Measurements from ENCODE around the gene MAP2K2. TPM values are rescaled to one million over a fixed set of nuclear protein-coding genes. Genes with fewer than 3 reads are reported as not detected.

MAP2K2 gene
- polyA plus RNA-seq, 2 of the 4 experiments (the other 2 are of a cell fraction), result 41.7 to 115 TPM

DNA sequence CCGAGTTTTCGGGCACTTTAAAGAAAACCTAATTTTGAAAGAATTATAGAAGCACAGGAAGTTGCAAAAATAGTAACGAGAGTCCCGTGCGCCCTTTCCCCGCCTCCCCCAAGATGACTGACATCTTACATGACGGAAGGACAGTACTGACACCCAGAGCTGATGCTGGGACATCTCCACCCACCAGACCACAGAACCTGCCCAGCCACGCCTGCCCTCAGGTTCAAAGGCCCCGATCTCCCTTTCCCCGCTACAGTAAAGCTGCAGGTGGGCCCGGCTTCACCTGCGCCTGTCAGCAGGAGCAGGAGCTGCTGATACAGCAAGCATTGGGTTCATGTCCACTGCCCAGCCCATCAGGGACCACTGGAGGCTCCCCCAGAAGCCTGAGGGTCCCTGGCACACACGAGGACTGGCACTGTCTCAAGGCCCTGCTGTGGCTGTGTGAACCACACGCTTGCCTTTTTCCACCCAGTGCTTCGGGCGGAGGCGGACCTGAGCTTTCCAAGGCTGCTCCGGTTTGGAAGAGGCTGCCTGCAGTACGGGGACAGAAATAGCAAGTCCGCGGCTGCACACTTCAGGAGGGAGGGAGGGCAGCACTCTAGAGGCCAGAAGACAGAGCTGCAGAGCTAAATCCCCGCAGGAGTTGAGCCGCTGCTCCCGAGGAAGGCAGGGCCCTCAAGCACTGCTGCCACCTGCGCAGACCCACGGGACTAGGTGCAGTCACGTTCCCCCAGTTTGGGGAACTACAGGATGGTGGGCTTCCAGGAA, 8.7 kb downstream of the MAP2K2 start:
- 87% methylated on average over 13 of the region's 27 CpGs for WGBS (ENCODE audit: missing lambda C conversion rate)
- Histone ChIP-seq H3K27ac (no peak overlapping the region), H3K4me1 (no peaks in the 10 kb centered on the region), H3K4me2 (no peak overlapping the region), H3K4me3 (no peak overlapping the region), H3K9me3 (no peaks in the 10 kb centered on the region)
- TF ChIP-seq EHF (CRISPR knock-in tag; IDR thresholded peaks at IDR 0.05) (no peak), E2F6 (IDR thresholded peaks at IDR 0.05; ENCODE audit: borderline replicate concordance, low read depth) (no peak), RNF2 (IDR thresholded peaks at IDR 0.05; ENCODE audit: borderline replicate concordance, low read depth) (no peak), CEBPB (IDR thresholded peaks at IDR 0.05) (no peak), CBX2 (IDR thresholded peaks at IDR 0.05; ENCODE audit: borderline replicate concordance, low read depth) (no peak), KDM5A (IDR thresholded peaks at IDR 0.05) (no peak), FOSL2 (IDR thresholded peaks at IDR 0.05) (no peak), FOSL2 (CRISPR knock-in tag; IDR thresholded peaks at IDR 0.05) (no peak), EHMT2 (IDR thresholded peaks at IDR 0.05; ENCODE audit: low read depth) (no peak), MAZ (IDR thresholded peaks at IDR 0.05; ENCODE audit: borderline replicate concordance, low read depth, low read length) (no peak), ZC3H11A (IDR thresholded peaks at IDR 0.05) (no peak), RFX5 (IDR thresholded peaks at IDR 0.05) (no peak), PHF8 (IDR thresholded peaks at IDR 0.05; ENCODE audit: borderline replicate concordance, low read depth) (no peak), POLR2AphosphoS2 (conservative IDR thresholded peaks at IDR 0.05; ENCODE audit: low read length) (no peak), SREBF2 (IDR thresholded peaks at IDR 0.05) (no peak), REST (IDR thresholded peaks at IDR 0.05) (no peak)
- TF ChIP-seq, protein P1, sequence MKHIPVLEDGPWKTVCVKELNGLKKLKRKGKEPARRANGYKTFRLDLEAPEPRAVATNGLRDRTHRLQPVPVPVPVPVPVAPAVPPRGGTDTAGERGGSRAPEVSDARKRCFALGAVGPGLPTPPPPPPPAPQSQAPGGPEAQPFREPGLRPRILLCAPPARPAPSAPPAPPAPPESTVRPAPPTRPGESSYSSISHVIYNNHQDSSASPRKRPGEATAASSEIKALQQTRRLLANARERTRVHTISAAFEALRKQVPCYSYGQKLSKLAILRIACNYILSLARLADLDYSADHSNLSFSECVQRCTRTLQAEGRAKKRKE (CRISPR knock-in tag; IDR thresholded peaks at IDR 0.05; ENCODE audit: low read depth), result no peak
- ATAC-seq (no peak; a peak in 1 of 6 replicates), DNase-seq (ENCODE audit: low read depth in 1 of 2, low spot score in 1 of 2) (no peak), FAIRE-seq (no peak)
- ChIA-PET CTCF (interaction anchor here (1.2 to 1.7 kb wide), 2 partner anchors 20 to 78 kb away, joined by 3 read pairs; no protein-coding TSS in a partner anchor), POLR2A (no interaction called here)

GRCh38 chr19:4114181-4114580, 9.7 kb downstream of the MAP2K2 start:
- no peak for ATAC-seq
- Histone ChIP-seq H3K4me1 (no peaks in the 10 kb centered on the region), H3K27ac (no peak overlapping the region), H3K4me2 (no peak overlapping the region), H3K4me3 (no peak overlapping the region), H3K9me3 (no peaks in the 10 kb centered on the region)
- 96% methylated on average over 19 of the region's 19 CpGs for WGBS (ENCODE audit: missing lambda C conversion rate)
- no peak for DNase-seq (ENCODE audit: low read depth in 1 of 2, low spot score in 1 of 2)
- CTCF ChIA-PET, result interaction anchor here (1.1 to 1.2 kb wide), 2 partner anchors 19 to 26 kb away, joined by 3 read pairs; no protein-coding TSS in a partner anchor
- POLR2A ChIA-PET, result no interaction called here
- TF ChIP-seq HES2 (IDR thresholded peaks at IDR 0.05) (no peak), HOXB13 (CRISPR knock-in tag; IDR thresholded peaks at IDR 0.05; ENCODE audit: low read depth) (no peak), TP53 (CRISPR knock-in tag; IDR thresholded peaks at IDR 0.05) (no peak), FOSL2 (IDR thresholded peaks at IDR 0.05) (no peak), FOSL2 (CRISPR knock-in tag; IDR thresholded peaks at IDR 0.05) (no peak), ZFP36 (IDR thresholded peaks at IDR 0.05; ENCODE audit: borderline replicate concordance, partially characterized antibody) (no peak), JUN (IDR thresholded peaks at IDR 0.05) (no peak), SMC3 (IDR thresholded peaks at IDR 0.05) (no peak), EP300 (IDR thresholded peaks at IDR 0.05) (no peak)
- TF ChIP-seq, protein P2, sequence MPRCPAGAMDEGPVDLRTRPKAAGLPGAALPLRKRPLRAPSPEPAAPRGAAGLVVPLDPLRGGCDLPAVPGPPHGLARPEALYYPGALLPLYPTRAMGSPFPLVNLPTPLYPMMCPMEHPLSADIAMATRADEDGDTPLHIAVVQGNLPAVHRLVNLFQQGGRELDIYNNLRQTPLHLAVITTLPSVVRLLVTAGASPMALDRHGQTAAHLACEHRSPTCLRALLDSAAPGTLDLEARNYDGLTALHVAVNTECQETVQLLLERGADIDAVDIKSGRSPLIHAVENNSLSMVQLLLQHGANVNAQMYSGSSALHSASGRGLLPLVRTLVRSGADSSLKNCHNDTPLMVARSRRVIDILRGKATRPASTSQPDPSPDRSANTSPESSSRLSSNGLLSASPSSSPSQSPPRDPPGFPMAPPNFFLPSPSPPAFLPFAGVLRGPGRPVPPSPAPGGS (IDR thresholded peaks at IDR 0.05), result no peak
- TF ChIP-seq, protein P3, sequence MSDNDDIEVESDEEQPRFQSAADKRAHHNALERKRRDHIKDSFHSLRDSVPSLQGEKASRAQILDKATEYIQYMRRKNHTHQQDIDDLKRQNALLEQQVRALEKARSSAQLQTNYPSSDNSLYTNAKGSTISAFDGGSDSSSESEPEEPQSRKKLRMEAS (IDR thresholded peaks at IDR 0.05), result no peak
- no peak for FAIRE-seq

Measured in A549 (cell line).